ENCODE measurements around the gene EIF4B. TPM values are rescaled to one million over a fixed set of nuclear protein-coding genes. Genes with fewer than 3 reads are reported as not detected.
A peak's percentile ranks its signal among the peaks of the same experiment; 100 is the strongest.

The EIF4B gene
- total and polyA plus RNA-seq, 2 experiments from 2014 or later, result 141 to 584 TPM

DNA sequence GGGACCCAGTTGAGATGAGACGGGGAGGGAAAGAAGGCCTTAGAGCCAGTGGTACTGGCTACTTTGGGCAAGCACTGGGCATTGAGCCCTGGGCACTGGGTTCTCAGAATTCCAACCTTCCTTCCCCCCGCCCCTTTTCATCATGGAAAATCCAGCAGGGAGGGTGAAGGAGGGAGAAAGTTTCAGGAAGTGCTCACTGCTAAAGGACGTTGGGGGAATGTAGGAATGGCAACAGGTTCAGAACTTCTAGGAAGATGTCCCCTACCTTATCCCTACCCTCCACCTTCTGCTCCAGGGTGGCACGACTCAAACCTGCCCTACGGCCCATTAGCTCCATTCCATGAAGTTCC is 39.4 kb downstream of the EIF4B start (continued):
- TF ChIP-seq POLR2AphosphoS5 (IDR thresholded peaks at IDR 0.05; ENCODE audit: low read depth), result no peak
- TF ChIP-seq EZH2 (IDR thresholded peaks at IDR 0.05; ENCODE audit: low read depth, unreplicated experiment), result no peak
- no peak for TF ChIP-seq NANOG (IDR thresholded peaks at IDR 0.05; ENCODE audit: borderline replicate concordance)
- no peak for TF ChIP-seq JUNB (IDR thresholded peaks at IDR 0.05; ENCODE audit: unreplicated experiment)
- no peak for TF ChIP-seq ZNF462 (CRISPR knock-in tag; IDR thresholded peaks at IDR 0.05)
- no peak for TF ChIP-seq ZNF331 (CRISPR knock-in tag; IDR thresholded peaks at IDR 0.05; ENCODE audit: low read depth)
- TF ChIP-seq STAT1 (IDR thresholded peaks at IDR 0.05; ENCODE audit: unreplicated experiment), result no peak

GRCh38 chr12:53046655-53047220 is 40.5 kb downstream of the EIF4B start:
- Mint-ChIP-seq H3K27ac (peak overlapping the region; percentile 80), H3K4me1 (peaks cover 73% of the 10 kb centered on the region), H3K9me3 (peaks cover 5% of the 10 kb centered on the region; the same call in 2 of the 3 replicates), H3K27me3 (ENCODE audit: insufficient read depth, low read depth, poor library complexity) (peaks cover 57% of the 10 kb centered on the region), H3K36me3 (ENCODE audit: low read depth) (peaks cover 20% of the 10 kb centered on the region), H3K4me3 (peak overlapping the region; percentile 91)
- H4K20me1 ChIP-seq (replicated peaks; ENCODE audit: insufficient read depth), result peaks cover 13% of the 10 kb centered on the region
- peak; percentile 6 for ATAC-seq
- peaks cover 12% of the 10 kb centered on the region; the same call in 1 of the 2 replicates for H3K79me2 ChIP-seq (replicated peaks; ENCODE audit: insufficient read depth)
- H2AFZ ChIP-seq, result no peak overlapping the region
- peaks cover 54% of the 10 kb centered on the region for H3F3A ChIP-seq (replicated peaks; ENCODE audit: low read depth)
- peak overlapping the region; percentile 95 for H3K4me2 ChIP-seq
- peak; percentile 46; the same call in 1 of the 2 replicates for TF ChIP-seq POLR2AphosphoS5 (IDR thresholded peaks at IDR 0.05; ENCODE audit: low read depth)
- no peak for TF ChIP-seq STAT1 (IDR thresholded peaks at IDR 0.05; ENCODE audit: unreplicated experiment)
- H3K36me3 ChIP-seq (ENCODE audit: insufficient read depth), result no peaks in the 10 kb centered on the region; the same call in 1 of the 2 replicates
- peaks cover 32% of the 10 kb centered on the region for H3K27me3 ChIP-seq (ENCODE audit: insufficient read depth)
- no peaks in the 10 kb centered on the region for H3K9me2 ChIP-seq (ENCODE audit: insufficient read depth)
- peak overlapping the region; percentile 85 for H3K4me3 ChIP-seq
- H3K27ac ChIP-seq (ENCODE audit: low read depth), result 0 out of 2 replicates have a peak overlapping the region, but pooled peaks have one; percentile 69
- peaks cover 80% of the 10 kb centered on the region for H3K4me1 ChIP-seq (ENCODE audit: insufficient read depth)
- DNase-seq (ENCODE audit: low spot score), result peak; percentile 79
